Measurements from ENCODE around the gene ALDH3A2. TPM values are rescaled to one million over a fixed set of nuclear protein-coding genes. Genes with fewer than 3 reads are reported as not detected.
A peak's percentile ranks its signal among the peaks of the same experiment; 100 is the strongest.

ALDH3A2 gene
- total RNA-seq, 1 donor from 2014 or later, result 268 TPM

DNA sequence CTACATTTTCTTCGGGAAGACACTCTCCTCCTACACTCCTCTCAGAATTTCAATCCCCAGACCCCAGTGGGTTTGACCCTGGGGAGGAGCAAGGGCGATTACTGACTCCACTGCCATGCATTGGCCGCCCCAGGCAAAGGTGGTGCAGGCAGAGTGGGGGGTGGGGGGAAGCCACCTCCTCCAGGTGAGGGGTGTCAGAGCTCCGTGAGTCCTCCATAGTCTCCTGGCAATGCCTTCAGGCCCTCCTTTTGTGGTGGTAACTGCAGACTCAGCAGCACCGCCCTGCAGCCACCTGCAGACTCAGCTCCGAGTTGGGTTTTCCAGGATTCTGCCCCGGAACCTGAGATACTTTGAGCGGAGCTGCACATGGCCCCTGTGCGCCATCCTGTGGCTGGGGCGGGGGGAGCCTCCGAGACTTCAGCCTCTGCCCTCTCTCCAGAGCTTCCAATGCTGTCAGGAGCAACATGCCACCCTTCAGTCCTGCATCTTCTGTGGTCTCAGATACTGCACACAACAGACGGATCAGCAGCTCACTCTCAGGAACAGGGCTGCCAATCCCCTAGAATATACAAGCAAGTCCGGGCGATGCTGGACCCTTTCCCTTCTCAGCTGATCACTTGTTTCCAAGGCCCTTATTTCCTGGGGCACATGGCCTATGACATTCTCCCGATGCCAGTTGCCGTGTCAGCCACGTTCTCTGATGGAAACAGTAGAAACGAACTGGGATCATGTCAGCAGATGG, 70.2 kb downstream of the ALDH3A2 start:
- Histone ChIP-seq H3K4me3 (no peak overlapping the region), H3K4me1 (peaks cover 46% of the 10 kb centered on the region), H3K36me3 (no peaks in the 10 kb centered on the region), H3K9me3 (no peaks in the 10 kb centered on the region), H3K27me3 (no peaks in the 10 kb centered on the region), H3K27ac (no peak overlapping the region)
- intact Hi-C loops (cut with DNase I), result no loop called here
- TF ChIP-seq, protein P1, sequence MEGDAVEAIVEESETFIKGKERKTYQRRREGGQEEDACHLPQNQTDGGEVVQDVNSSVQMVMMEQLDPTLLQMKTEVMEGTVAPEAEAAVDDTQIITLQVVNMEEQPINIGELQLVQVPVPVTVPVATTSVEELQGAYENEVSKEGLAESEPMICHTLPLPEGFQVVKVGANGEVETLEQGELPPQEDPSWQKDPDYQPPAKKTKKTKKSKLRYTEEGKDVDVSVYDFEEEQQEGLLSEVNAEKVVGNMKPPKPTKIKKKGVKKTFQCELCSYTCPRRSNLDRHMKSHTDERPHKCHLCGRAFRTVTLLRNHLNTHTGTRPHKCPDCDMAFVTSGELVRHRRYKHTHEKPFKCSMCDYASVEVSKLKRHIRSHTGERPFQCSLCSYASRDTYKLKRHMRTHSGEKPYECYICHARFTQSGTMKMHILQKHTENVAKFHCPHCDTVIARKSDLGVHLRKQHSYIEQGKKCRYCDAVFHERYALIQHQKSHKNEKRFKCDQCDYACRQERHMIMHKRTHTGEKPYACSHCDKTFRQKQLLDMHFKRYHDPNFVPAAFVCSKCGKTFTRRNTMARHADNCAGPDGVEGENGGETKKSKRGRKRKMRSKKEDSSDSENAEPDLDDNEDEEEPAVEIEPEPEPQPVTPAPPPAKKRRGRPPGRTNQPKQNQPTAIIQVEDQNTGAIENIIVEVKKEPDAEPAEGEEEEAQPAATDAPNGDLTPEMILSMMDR (IDR thresholded peaks at IDR 0.05), result no peak
- TF ChIP-seq POLR2AphosphoS5 (IDR thresholded peaks at IDR 0.05; ENCODE audit: insufficient read depth in 1 of 2, low read depth in 1 of 2), result no peak
- TF ChIP-seq POLR2A (IDR thresholded peaks at IDR 0.05), result no peak
- peak in 1 of 2 donors; percentile 93 for DNase-seq (ENCODE audit: extremely low spot score in 2 of 2)

DNA sequence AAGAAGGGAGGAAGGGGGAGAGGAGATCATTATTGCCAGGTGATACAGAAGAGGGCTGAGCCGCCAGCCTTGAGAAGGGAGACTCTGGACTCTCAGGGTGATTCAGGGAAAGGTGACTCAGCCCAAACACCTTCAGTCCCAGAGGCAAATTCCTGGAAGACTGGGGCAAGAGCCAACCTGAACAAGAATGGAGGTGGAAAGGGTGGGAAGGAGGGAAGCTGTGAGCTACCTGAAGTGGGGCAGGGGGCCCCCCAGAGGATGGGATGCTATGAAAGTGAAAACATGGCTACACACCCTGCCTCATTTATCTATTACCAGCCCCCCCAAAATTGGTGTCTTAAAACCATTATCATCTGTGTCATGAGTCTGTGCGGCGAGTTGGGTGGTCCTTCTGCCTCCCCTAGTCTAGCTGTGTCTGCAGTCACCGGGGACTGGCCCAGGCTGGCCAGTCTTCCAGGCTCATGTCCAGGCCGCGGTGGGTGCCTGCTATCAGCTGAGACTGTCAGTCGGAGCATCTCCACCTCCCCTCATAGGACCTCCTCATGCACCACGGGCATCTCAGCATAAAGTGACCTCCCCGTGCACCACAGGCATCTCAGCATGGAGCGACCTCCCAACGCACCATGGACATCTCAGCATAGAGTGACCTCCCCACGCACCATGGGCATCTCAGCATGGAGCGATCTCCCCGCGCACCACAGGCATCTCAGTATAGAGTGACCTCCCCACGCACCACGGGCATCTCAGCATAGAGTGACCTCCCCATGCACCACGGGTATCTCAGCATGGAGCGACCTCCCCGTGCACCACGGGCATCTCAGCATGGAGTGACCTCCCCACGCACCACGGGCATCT, 71.0 kb downstream of the ALDH3A2 start:
- H3K36me3 ChIP-seq, result no peaks in the 10 kb centered on the region
- H3K4me1 ChIP-seq, result peaks cover 53% of the 10 kb centered on the region
- no peaks in the 10 kb centered on the region for H3K27me3 ChIP-seq
- H3K4me3 ChIP-seq, result no peak overlapping the region
- no peaks in the 10 kb centered on the region for H3K9me3 ChIP-seq
- intact Hi-C loops (cut with DNase I), result no loop called here
- peak in 1 of 2 donors; percentile 88 for DNase-seq (ENCODE audit: extremely low spot score in 2 of 2)
- TF ChIP-seq POLR2AphosphoS5 (IDR thresholded peaks at IDR 0.05; ENCODE audit: insufficient read depth in 1 of 2, low read depth in 1 of 2), result peak in 1 of 2 donors; percentile 11
- TF ChIP-seq POLR2A (IDR thresholded peaks at IDR 0.05), result no peak
- no peak overlapping the region for H3K27ac ChIP-seq

DNA sequence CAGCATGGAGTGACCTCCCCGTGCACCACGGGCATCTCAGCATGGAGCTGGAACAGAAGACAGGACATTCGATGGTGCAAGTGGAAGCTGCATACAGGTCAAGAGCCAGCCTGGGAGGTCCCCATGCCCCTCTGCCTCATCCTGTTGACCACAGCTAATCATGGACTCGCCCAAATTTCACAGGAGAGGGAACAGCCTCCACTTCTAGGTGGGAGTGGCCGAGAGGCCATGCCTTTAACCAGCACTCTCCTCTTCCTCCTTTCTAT, 71.6 kb downstream of the ALDH3A2 start:
- Histone ChIP-seq H3K36me3 (no peaks in the 10 kb centered on the region), H3K9me3 (no peaks in the 10 kb centered on the region), H3K4me3 (no peak overlapping the region), H3K27me3 (no peaks in the 10 kb centered on the region), H3K27ac (no peak overlapping the region), H3K4me1 (peaks cover 59% of the 10 kb centered on the region)
- DNase-seq (ENCODE audit: extremely low spot score in 2 of 2), result no peak
- TF ChIP-seq, protein P1 (IDR thresholded peaks at IDR 0.05), result no peak
- TF ChIP-seq POLR2AphosphoS5 (IDR thresholded peaks at IDR 0.05; ENCODE audit: insufficient read depth in 1 of 2, low read depth in 1 of 2), result no peak
- no peak for TF ChIP-seq POLR2A (IDR thresholded peaks at IDR 0.05)
- intact Hi-C loops (cut with DNase I), result no loop called here

DNA sequence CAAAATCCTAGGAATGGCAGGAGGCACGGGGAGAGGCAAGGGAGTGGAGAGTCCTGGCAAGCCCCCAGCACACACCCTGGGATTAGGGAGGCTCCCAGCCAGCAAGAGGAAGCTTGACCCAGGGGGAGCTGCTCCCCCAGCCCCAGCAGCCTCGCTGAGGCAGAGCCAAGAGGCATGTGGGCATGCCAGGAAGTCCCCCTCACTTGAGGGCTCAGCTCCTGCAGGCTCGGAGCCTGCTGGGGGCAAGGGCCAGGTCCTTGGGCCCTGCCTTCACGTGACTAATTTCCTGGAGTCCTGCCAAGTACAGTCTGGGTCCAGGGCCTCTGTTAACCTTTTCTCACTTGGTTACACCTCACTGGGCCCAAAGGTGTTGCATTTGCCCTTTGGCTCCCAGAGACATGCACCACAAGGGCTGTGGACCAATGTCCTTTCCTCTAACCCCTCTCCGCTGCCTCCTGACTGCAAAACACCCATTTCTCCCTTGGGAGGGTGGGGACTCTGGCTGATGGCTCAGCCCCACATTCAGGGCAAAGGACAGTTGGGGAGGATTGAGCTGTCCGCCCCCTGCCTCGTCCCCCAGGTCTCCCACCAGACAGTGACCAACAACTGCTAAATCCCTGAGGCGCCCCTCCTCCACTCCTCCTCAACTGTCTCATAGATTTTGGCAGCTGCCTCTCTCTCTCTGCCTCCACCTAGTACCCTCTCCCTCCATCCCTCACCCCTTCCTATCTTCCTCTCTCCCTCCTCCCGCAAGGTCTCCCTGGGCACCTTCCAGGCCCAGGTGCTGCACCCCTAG, 72.3 kb downstream of the ALDH3A2 start:
- Histone ChIP-seq H3K36me3 (no peaks in the 10 kb centered on the region), H3K27me3 (no peaks in the 10 kb centered on the region), H3K27ac (no peak overlapping the region), H3K9me3 (no peaks in the 10 kb centered on the region), H3K4me3 (no peak overlapping the region), H3K4me1 (peaks cover 66% of the 10 kb centered on the region)
- DNase-seq (ENCODE audit: extremely low spot score in 2 of 2), result no peak
- no peak for TF ChIP-seq POLR2A (IDR thresholded peaks at IDR 0.05)
- TF ChIP-seq, protein P1 (IDR thresholded peaks at IDR 0.05), result no peak
- no peak for TF ChIP-seq POLR2AphosphoS5 (IDR thresholded peaks at IDR 0.05; ENCODE audit: insufficient read depth in 1 of 2, low read depth in 1 of 2)
- intact Hi-C loops (cut with DNase I), result no loop called here

DNA sequence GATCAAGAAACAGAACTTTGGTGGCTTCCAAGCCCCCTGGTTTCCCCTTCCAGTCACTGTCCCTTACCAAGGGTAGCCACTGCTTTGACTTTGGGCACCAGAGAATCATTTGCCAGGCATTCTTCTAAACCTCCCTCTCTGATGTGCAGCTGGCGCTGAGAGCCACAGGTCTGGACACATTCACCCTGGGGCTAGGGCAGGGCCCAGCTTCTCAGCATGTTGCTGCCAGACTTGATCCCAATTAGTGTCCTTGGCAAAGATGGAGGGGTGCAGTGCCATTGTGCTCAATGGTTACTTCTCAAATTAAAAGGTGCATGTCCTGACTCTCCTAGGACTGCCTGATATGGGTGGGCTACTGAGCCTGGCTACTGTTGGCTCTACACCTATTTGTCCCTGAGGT, 75.4 kb downstream of the ALDH3A2 start:
- no peak overlapping the region for H3K4me3 ChIP-seq
- peak overlapping the region; percentile 95 for H3K27ac ChIP-seq
- H3K36me3 ChIP-seq, result no peaks in the 10 kb centered on the region
- no peaks in the 10 kb centered on the region for H3K9me3 ChIP-seq
- TF ChIP-seq POLR2AphosphoS5 (IDR thresholded peaks at IDR 0.05; ENCODE audit: insufficient read depth in 1 of 2, low read depth in 1 of 2), result peak in 1 of 2 donors; percentile 5
- TF ChIP-seq, protein P1 (IDR thresholded peaks at IDR 0.05), result no peak
- intact Hi-C loops (cut with DNase I), result no loop called here
- peaks cover 69% of the 10 kb centered on the region for H3K4me1 ChIP-seq
- no peaks in the 10 kb centered on the region for H3K27me3 ChIP-seq
- DNase-seq (ENCODE audit: extremely low spot score in 2 of 2), result no peak
